Measurements from ENCODE around the gene ROPN1.
A peak's percentile ranks its signal among the peaks of the same experiment; 100 is the strongest.
"Not testable (repeated sequence)": the region's sequence is repeated elsewhere in the genome, so short reads cannot be mapped to it uniquely, and the experiment has no call there.

The ROPN1 gene
- 0 to 1.8 (median 0) reads per million in 17 experiments for total RNA-seq

DNA sequence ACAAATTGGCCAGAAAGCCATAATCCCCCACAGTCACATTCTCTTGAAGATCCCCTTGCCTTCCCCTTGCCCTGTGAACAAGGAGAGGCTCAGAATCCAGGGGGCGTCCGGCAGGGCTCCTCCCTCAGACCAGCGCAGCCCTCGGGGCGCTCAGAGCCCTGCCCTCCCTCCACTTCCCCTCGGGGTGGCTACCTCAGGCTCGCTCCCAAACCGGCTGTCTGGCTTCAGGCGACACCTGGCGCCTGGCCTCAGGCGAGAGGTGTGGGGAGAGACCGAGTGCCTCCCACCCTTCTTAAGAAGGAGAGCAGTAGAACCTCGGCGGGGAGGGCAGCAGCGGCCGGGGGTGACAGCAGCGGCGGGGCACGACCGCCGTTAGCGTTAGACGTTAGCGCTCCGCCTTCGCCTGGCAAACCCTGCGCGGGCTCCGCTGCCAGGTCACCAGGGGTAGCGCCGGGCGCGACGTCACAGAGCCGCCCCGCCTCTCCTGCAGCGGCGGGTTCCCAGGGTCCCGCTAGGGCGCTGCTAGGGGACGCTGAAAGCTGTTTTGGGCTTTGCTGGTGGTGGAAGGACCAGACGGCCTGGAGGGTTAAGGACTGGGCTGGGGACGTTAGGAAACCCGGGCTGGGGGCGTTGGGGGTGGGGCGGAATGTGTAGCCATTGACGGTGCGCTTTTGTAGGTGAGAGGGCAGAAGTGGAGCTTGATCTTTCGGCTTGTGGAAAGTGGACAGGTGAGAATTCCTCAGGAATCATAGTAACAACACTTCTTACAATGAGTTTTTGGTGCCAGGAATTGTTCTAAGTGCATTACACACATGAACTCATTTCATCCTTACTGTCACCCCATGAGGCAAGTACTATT is at the start of gene ROPN1:
ROPN1 (minus strand) TSS at position 395 of the 859 bp plus-strand sequence. CDS start 11,643 bp downstream, outside the sequence.
- DNase-seq: not testable (repeated sequence)

- DNase-seq: no peak
Observed at GRCh38 chr3:124041553-124041952, 49.6 kb upstream of the ROPN1 start.

- no peak for DNase-seq
Observed at GRCh38 chr3:124037326-124037725, 45.4 kb upstream of the ROPN1 start.

GRCh38 chr3:124036214-124036613 is 44.3 kb upstream of the ROPN1 start:
- DNase-seq: not testable (repeated sequence)

GRCh38 chr3:124035463-124036121 is 43.7 kb upstream of the ROPN1 start:
- peak in 1 of 4 experiments; percentile 4 for DNase-seq

DNA sequence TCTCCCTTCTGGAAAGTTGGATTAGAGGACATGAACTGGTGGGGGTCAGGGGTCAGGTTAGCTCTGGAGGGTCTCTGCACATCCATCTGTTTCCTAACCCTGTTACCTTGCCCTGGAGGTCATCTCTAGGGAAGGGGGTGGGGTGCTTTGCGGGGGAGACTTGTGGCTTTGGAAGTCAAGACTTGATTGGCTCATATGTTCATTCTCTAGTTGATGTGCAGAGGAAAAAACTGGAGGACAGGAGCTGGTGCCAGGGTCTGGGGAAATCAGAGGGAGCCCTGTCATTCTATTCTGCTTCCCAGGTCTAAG is 42.9 kb upstream of the ROPN1 start:
- no peak for DNase-seq

- DNase-seq: peak in 1 of 4 experiments; percentile 2
Observed at GRCh38 chr3:124034016-124034843, 42.3 kb upstream of the ROPN1 start.

DNA sequence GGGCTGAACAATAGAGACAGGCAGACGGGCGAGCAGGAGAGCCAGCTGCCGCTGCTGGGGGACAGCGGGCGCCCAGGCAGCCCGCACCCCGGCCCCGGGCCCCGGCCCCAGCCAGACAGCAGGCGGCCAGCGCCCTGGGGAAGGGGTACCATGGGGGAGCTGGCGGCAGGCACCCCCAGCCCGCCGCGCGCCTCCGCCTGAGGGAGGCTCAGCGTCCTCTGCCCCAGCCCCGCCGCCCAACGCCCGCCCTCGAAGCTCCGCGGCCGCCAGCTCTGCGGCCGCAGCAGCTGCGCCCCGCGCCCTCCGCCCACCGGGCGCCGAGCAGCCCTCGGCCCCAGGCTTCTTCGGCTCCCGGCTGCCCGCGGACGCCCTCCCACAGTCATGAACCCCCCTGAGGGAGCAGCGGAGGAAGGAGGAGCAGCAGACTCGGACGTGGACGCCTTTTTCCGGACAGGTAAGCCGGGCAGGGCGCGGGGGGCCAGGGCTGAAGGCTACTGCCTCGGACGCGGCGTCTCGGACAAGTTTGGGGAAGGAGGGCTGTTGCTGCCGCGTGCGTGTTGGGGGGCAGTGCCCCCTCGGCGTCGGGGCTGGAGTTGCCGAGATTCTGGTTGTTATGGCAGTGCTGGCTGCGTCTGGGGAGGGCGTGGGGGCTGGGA is 41.6 kb upstream of the ROPN1 start, which contains the start of gene KALRN:
KALRN (plus strand) TSS at position 10 of the 656 bp plus-strand sequence.
- DNase-seq: peak in 2 of 4 experiments; percentile 9 to 10

- peak; percentile 63 to 86 (median 77) for DNase-seq
Observed at GRCh38 chr3:124032881-124033359, 41.0 kb upstream of the ROPN1 start.

- DNase-seq: no peak
Observed at GRCh38 chr3:124032311-124032880, 40.5 kb upstream of the ROPN1 start.

GRCh38 chr3:124026516-124026915 is 34.6 kb upstream of the ROPN1 start:
- DNase-seq: no peak

DNA sequence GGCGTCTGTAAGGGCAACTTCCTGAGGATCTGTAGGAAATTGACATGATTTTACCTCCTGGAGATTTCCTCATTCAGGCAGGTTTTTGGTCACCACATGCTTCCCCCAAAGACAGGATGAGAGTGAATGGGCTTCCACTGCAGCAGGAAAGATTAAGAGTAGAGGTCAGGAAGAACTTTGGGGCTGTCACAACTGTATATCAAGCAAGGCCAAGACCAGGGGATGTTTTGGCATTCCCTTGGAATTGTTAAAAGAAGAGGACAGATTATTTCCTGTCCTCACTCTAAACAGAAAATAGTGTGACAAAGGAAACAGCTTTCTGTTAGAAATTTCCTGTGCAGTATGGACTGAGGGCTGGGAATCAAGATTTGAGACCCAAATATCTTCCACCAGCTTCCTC is 31.6 kb upstream of the ROPN1 start:
- not testable (repeated sequence) for DNase-seq

DNA sequence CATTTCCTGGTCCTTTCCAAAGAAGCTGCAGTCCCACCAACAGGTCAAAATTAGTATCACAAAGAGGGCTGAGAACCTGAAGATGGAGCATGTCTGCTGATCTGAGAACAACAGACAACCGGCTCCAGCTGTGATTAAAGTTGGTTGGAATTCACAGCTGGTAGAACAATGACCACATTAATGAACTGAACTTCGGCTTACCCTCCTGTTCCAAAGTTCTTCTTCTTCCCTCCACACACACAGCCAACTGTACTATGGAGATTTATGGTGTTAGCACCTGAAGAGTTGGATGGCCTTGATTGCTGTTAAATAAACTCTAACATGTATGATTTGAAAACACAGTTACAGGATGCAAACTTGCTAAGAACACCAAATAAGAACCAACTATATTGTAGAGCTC is 27.4 kb upstream of the ROPN1 start:
- DNase-seq: no peak

DNA sequence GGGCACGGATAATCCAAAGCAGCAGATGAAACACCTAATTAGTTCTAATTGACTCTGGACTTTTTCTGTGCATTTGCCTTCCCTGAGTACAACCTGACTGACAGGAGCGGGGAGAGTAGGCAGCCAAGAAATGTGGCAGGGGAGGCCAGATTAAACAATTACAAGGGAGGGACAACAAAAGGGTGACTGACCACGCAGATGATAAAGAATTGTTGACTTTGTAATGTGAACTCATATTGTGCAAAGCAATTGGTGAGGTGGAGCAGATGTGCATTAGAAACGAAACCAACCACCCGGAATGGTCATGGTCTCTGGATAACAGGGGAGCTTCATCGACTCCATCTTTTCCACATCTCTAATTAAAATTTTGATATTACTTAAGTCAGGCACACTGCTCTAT is 25.6 kb upstream of the ROPN1 start:
- DNase-seq: not testable (repeated sequence)

- DNase-seq: peak; percentile 3 to 17 (median 10)
Observed at GRCh38 chr3:124016483-124016882, 24.6 kb upstream of the ROPN1 start.

- DNase-seq: no peak
Observed at GRCh38 chr3:124014366-124014942, 22.5 kb upstream of the ROPN1 start.

GRCh38 chr3:124008321-124008720 is 16.4 kb upstream of the ROPN1 start:
- DNase-seq: not testable (repeated sequence)

DNA sequence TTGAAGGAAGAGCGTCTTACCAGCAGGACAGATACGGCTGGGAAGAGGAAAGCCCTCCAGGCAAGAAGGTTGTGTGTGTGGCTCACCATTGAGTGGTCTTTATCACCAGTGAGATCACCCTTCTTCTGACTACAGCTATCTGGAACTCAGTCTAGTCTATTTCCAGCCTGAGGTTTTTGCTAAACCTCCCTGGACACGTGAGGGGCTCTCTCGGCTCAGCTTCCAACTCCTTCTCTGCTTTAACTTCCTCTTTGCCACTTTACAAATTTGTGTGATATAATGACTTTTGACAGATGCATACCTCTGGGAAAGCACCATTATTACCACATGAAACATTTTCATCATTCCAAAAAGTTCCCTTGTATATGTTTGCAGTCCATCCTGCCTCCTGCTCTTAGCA is 15.3 kb upstream of the ROPN1 start:
- peak; percentile 3 to 30 (median 18) for DNase-seq

DNA sequence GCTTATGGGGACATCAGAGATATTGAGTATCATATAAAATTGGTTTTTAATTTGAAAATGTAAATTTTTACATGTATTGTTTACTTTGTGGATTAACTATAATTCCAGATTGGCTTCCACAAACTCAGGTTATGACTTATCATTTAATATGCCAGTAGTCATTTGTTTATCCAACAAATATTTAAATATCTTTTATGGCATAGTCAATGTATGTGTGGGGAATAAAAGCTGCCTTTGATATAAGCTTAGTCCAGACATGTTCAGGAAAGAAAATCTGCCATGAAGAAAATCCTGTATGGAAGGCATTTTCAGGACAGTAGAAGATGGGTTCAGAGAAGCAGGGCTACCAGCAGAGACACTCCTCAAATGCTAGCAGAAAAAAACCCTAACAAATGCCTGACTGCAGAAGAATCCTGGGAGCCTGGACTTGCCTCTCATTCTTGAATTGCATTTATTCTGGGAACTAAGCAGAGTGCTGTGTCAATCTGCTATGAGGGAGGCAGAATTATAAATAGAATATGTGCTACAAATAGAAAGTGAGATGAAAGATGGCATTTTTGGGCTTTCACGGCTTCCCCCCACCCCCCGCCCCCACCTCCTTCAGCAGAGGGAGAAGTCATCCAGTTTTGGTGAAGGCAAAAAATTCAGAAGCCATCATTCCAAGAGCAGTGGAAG is 10.6 kb upstream of the ROPN1 start:
- not testable (repeated sequence) for DNase-seq

GRCh38 chr3:124001366-124001765 is 9.4 kb upstream of the ROPN1 start:
- DNase-seq: not testable (repeated sequence)

DNA sequence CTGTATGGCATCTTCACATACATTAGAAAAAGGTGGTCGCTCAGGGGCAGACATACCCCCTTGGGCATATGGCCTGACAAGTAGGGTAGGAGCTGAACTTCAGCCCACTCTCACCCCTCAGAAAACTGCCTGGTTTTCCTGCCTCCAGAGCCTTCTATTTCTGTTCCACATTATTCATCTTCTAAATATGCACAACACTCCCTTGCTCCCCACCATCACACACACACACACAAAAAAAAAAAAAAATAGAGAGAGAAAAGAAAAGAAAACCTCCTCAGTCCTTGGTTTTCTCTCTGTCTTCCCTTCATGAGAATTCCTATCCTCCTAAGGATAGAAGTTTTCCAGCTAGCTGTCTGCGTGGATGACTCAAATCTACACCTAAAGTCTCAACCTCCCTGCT is 5.6 kb upstream of the ROPN1 start:
- DNase-seq: no peak

Measured in suppressor macrophage (primary cell).